ENCODE measurements around the gene ALDH1A3. TPM values are rescaled to one million over a fixed set of nuclear protein-coding genes. Genes with fewer than 3 reads are reported as not detected.

Gene ALDH1A3
- total RNA-seq (2014; rRNA removed; shearing (Covaris generic)) (19.8 and 27.9 TPM in 2 replicates), polyA plus RNA-seq (2016; fragmentation: Nextera tagmentation; extraction: Ambion mirVana) (2.8 and 4.0 TPM in 2 replicates)
- long read RNA-seq, result 0 reads

GRCh38 chr15:100879464-100880138, at the start of gene ALDH1A3:
ALDH1A3 (plus strand) TSS chr15:100879831; CDS start chr15:100879908, 77 bp downstream.
- Histone ChIP-seq H3K9me2 (ENCODE audit: insufficient read depth) (no peaks in the 10 kb centered on the region), H2AFZ (peak within 1 kb of the TSS; percentile 98), H3K79me2 (replicated peaks; ENCODE audit: insufficient read depth) (no peaks in the 10 kb centered on the region), H3K27me3 (ENCODE audit: insufficient read depth) (peaks cover 73% of the 10 kb centered on the region), H3K4me3 (peak within 1 kb of the TSS; percentile 76), H3K36me3 (ENCODE audit: insufficient read depth) (no peaks in the 10 kb centered on the region), H3K4me1 (ENCODE audit: insufficient read depth) (peaks cover 15% of the 10 kb centered on the region), H4K20me1 (replicated peaks; ENCODE audit: insufficient read depth) (no peaks in the 10 kb centered on the region), H3F3A (replicated peaks; ENCODE audit: low read depth) (peaks cover 8% of the 10 kb centered on the region; the same call in 1 of the 2 replicates), H3K27ac (ENCODE audit: low read depth) (no peak within 1 kb of the TSS), H3K4me2 (peak within 1 kb of the TSS; percentile 94)
- Mint-ChIP-seq H3K4me1 (peaks cover 25% of the 10 kb centered on the region), H3K36me3 (ENCODE audit: low read depth) (no peaks in the 10 kb centered on the region; the same call in 2 of the 3 replicates), H3K27ac (no peak within 1 kb of the TSS), H3K4me3 (peak within 1 kb of the TSS; percentile 85), H3K27me3 (ENCODE audit: insufficient read depth, low read depth, poor library complexity) (peaks cover 53% of the 10 kb centered on the region), H3K9me3 (0 out of 3 replicates have a peak, but pooled peaks cover 2% of the 10 kb centered on the region)
- ATAC-seq, result peak; percentile 30
- TF ChIP-seq EZH2 (IDR thresholded peaks at IDR 0.05; ENCODE audit: low read depth, unreplicated experiment), result peak; percentile 33
- no peak for TF ChIP-seq ETS1 (IDR thresholded peaks at IDR 0.05)
- DNase-seq (ENCODE audit: low spot score), result peak; percentile 56

GRCh38 chr15:100831467-100831866, 48.2 kb upstream of the ALDH1A3 start:
- ATAC-seq, result no peak
- no peaks in the 10 kb centered on the region for H3K4me1 Mint-ChIP-seq
- TF ChIP-seq POLR2AphosphoS5 (IDR thresholded peaks at IDR 0.05; ENCODE audit: low read depth), result no peak
- no peak for TF ChIP-seq EZH2 (IDR thresholded peaks at IDR 0.05; ENCODE audit: low read depth, unreplicated experiment)
- no peak for TF ChIP-seq STAT1 (IDR thresholded peaks at IDR 0.05; ENCODE audit: unreplicated experiment)
- TF ChIP-seq ZNF331 (CRISPR knock-in tag; IDR thresholded peaks at IDR 0.05; ENCODE audit: low read depth), result no peak
- TF ChIP-seq NANOG (IDR thresholded peaks at IDR 0.05; ENCODE audit: borderline replicate concordance), result no peak
- TF ChIP-seq, protein P1, sequence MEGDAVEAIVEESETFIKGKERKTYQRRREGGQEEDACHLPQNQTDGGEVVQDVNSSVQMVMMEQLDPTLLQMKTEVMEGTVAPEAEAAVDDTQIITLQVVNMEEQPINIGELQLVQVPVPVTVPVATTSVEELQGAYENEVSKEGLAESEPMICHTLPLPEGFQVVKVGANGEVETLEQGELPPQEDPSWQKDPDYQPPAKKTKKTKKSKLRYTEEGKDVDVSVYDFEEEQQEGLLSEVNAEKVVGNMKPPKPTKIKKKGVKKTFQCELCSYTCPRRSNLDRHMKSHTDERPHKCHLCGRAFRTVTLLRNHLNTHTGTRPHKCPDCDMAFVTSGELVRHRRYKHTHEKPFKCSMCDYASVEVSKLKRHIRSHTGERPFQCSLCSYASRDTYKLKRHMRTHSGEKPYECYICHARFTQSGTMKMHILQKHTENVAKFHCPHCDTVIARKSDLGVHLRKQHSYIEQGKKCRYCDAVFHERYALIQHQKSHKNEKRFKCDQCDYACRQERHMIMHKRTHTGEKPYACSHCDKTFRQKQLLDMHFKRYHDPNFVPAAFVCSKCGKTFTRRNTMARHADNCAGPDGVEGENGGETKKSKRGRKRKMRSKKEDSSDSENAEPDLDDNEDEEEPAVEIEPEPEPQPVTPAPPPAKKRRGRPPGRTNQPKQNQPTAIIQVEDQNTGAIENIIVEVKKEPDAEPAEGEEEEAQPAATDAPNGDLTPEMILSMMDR (conservative IDR thresholded peaks at IDR 0.05; ENCODE audit: low read depth in 2 of 2), result no peak
- no peak for TF ChIP-seq JUNB (IDR thresholded peaks at IDR 0.05; ENCODE audit: unreplicated experiment)
- no peak for TF ChIP-seq ZNF114 (CRISPR knock-in tag; IDR thresholded peaks at IDR 0.05)
- TF ChIP-seq EZH2phosphoT487 (IDR thresholded peaks at IDR 0.05; ENCODE audit: unreplicated experiment), result no peak
- TF ChIP-seq CREB1 (CRISPR knock-in tag; IDR thresholded peaks at IDR 0.05; ENCODE audit: low read depth), result no peak
- no peak for TF ChIP-seq ETS1 (IDR thresholded peaks at IDR 0.05)

More at GRCh38 chr15:100831467-100831866, 48.2 kb upstream of the ALDH1A3 start:
- no peaks in the 10 kb centered on the region for H3F3A ChIP-seq (replicated peaks; ENCODE audit: low read depth)
- H3K4me1 ChIP-seq (ENCODE audit: insufficient read depth), result no peaks in the 10 kb centered on the region
- no peak overlapping the region for H3K4me3 ChIP-seq
- no peaks in the 10 kb centered on the region for H3K9me2 ChIP-seq (ENCODE audit: insufficient read depth)
- Mint-ChIP-seq H3K4me3 (no peak overlapping the region), H3K9me3 (peaks cover 4% of the 10 kb centered on the region), H3K27ac (no peak overlapping the region), H3K27me3 (ENCODE audit: insufficient read depth, low read depth, poor library complexity) (peaks cover 2% of the 10 kb centered on the region), H3K36me3 (ENCODE audit: low read depth) (no peaks in the 10 kb centered on the region)
- H3K27me3 ChIP-seq (ENCODE audit: insufficient read depth), result no peaks in the 10 kb centered on the region
- H3K36me3 ChIP-seq (ENCODE audit: insufficient read depth), result no peaks in the 10 kb centered on the region; the same call in 1 of the 2 replicates
- no peak overlapping the region for H3K27ac ChIP-seq (ENCODE audit: low read depth)
- no peak overlapping the region for H2AFZ ChIP-seq
- no peak overlapping the region for H3K4me2 ChIP-seq
- no peak for DNase-seq (ENCODE audit: low spot score)
- H3K79me2 ChIP-seq (replicated peaks; ENCODE audit: insufficient read depth), result no peaks in the 10 kb centered on the region
- H4K20me1 ChIP-seq (replicated peaks; ENCODE audit: insufficient read depth), result no peaks in the 10 kb centered on the region
